Kidney (tissue), 14 donors: Measurements from ENCODE around the gene SH3TC2. TPM values are rescaled to one million over a fixed set of nuclear protein-coding genes. Genes with fewer than 3 reads are reported as not detected.

Experiments used
- DNase-seq, 5 donors: peaks; one replicate each; pipeline ENCODE4 v3.0.0-alpha.2; 2013 to 2020
- FAIRE-seq: peaks from 2 replicates; lab custom pipeline; 2012; peaks lifted over from hg19 to GRCh38; lab: Jason Lieb, UNC
- H3K27ac ChIP-seq, 2 donors: one replicate each; pipeline ENCODE4 v1.7.0; 2013; ENCODE audit warnings: low read depth in 2 of 2, low read length in 2 of 2, inconsistent platforms in 1 of 2
- H3K27me3 ChIP-seq: one replicate; pipeline ENCODE4 v1.7.1; 2013; ENCODE audit warnings: low read length, inconsistent platforms; ENCODE audit not compliant: control insufficient read depth, insufficient read depth
- H3K36me3 ChIP-seq, 3 donors: one replicate each; pipeline versions ENCODE4 v1.7.0 to v1.7.1; 2013; ENCODE audit warnings: low read length in 3 of 3, control low read depth in 1 of 3, inconsistent platforms in 1 of 3; ENCODE audit not compliant: insufficient read depth in 3 of 3, control insufficient read depth in 2 of 3
- H3K4me1 ChIP-seq, 3 donors: one replicate each; pipeline versions ENCODE4 v1.7.0 to v1.7.1; 2013; ENCODE audit warnings: low read length in 3 of 3, inconsistent platforms in 1 of 3, low read depth in 1 of 3; ENCODE audit not compliant: control insufficient read depth in 2 of 3, insufficient read depth in 2 of 3
- H3K4me3 ChIP-seq, 3 donors: one replicate each; pipeline versions ENCODE4 v1.7.0 to v1.8.1; 2013; ENCODE audit warnings: low read length in 3 of 3, control low read depth in 1 of 3, inconsistent platforms in 1 of 3
- H3K9ac ChIP-seq, 3 donors: one replicate each; pipeline versions ENCODE4 v1.7.0 to v1.7.1; 2013; ENCODE audit warnings: low read length in 3 of 3, control low read depth in 1 of 3, inconsistent platforms in 1 of 3
- H3K9me3 ChIP-seq, 3 donors: one replicate each; pipeline versions ENCODE4 v1.7.0 to v1.7.1; 2013; ENCODE audit warnings: low read length in 3 of 3, control low read depth in 1 of 3, inconsistent platforms in 1 of 3; ENCODE audit not compliant: control insufficient read depth in 2 of 3, insufficient read depth in 1 of 3
- CTCF ChIP-seq: IDR thresholded peaks from 3 replicates; pipeline ENCODE4 v1.5.1; 2012; ENCODE audit warnings: mild to moderate bottlenecking, moderate library complexity, borderline replicate concordance; ENCODE audit not compliant: insufficient read depth; ENCODE audit errors: extremely low read depth
- intact Hi-C: fragments of 100-400 bp; cut with DNase I; formaldehyde crosslinking; loops from one replicate; pipeline ENCODE4 v1.11.1; 2022
- polyA plus RNA-seq: library from polyadenylated mRNA; stranded (reverse); fragments of 350-450 nt; fragmentation: Illumina TruSeq; extraction: RNeasy Lipid Tissue Mini Kit (QIAGEN cat#74804); gene quantifications from one replicate; pipeline ENCODE4 v1.2.3, GENCODE V29; 2014; ENCODE audit warnings: low read depth, low replicate concordance; ENCODE audit not compliant: insufficient read depth
- total RNA-seq: library from RNA; stranded (reverse); fragmentation: NEBNext Ultra II Directional; extraction: Animal tissue kit (Norgen Biotek cat#: 25700); gene quantifications from one replicate; pipeline ENCODE4 v1.2.1, GENCODE V29; 2021
- donor health status: control.
- donor health status: control.
- donor health status: control.
- donor health status: control.
- donor health status: control.
- donor health status: DM: yes; HTN: yes; CAD: no.
- donor health status: Normal renal cell carcinoma (clear cell type).

SH3TC2 gene
- total and polyA plus RNA-seq, 2 donors from 2014 or later, result 0.17 to 1.3 TPM

GRCh38 chr5:149089796-149090195, 26.9 kb upstream of the SH3TC2 start:
- no peak for TF ChIP-seq CTCF
- H3K9ac ChIP-seq, result no peak overlapping the region
- FAIRE-seq (no peak), DNase-seq (no peak)
- H3K4me1 ChIP-seq, result no peaks in the 10 kb centered on the region
- H3K4me3 ChIP-seq, result no peak overlapping the region
- no peaks in the 10 kb centered on the region for H3K27me3 ChIP-seq
- no peak overlapping the region for H3K27ac ChIP-seq
- H3K36me3 ChIP-seq, result no peaks in the 10 kb centered on the region
- no peaks in the 10 kb centered on the region for H3K9me3 ChIP-seq
- intact Hi-C loops, result no loop called here

- no peaks in the 10 kb centered on the region for H3K9me3 ChIP-seq
- DNase-seq, result no peak
- H3K27ac ChIP-seq, result no peak overlapping the region
- no peak for FAIRE-seq
- no peaks in the 10 kb centered on the region for H3K36me3 ChIP-seq
- no peaks in the 10 kb centered on the region for H3K4me1 ChIP-seq
- H3K4me3 ChIP-seq, result no peak overlapping the region
- no peaks in the 10 kb centered on the region for H3K27me3 ChIP-seq
- no peak for TF ChIP-seq CTCF
- intact Hi-C loops, result no loop called here
- no peak overlapping the region for H3K9ac ChIP-seq
Observed at GRCh38 chr5:149088686-149089085, 25.8 kb upstream of the SH3TC2 start.

DNA sequence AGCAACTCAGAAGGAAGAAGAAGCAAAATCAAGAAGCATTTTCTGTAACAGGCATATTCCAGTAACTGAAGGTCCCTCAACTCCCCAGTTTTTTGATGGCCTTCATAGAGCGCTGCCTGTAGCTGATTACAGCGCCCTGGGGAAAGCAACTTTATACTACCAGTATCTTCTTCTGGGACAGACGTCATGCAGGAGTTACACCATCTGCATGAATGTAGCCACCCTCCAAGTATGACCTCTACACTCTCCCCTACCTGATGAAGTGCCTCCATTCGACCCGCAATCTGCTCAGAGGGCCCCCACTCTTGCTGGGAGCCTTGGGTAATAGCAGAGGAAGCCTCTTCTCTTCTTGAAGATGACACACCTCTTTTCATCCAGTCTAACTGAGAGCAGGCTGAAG, 21.0 kb upstream of the SH3TC2 start:
- no peak for DNase-seq
- H3K4me3 ChIP-seq, result no peak overlapping the region
- no peaks in the 10 kb centered on the region for H3K4me1 ChIP-seq
- H3K9me3 ChIP-seq, result no peaks in the 10 kb centered on the region
- no peak for FAIRE-seq
- no peak for TF ChIP-seq CTCF
- no peak overlapping the region for H3K27ac ChIP-seq
- H3K36me3 ChIP-seq, result no peaks in the 10 kb centered on the region
- intact Hi-C loops, result no loop called here
- no peaks in the 10 kb centered on the region for H3K27me3 ChIP-seq
- no peak overlapping the region for H3K9ac ChIP-seq

- intact Hi-C loops, result no loop called here
- FAIRE-seq (no peak), DNase-seq (no peak)
- H3K36me3 ChIP-seq, result no peaks in the 10 kb centered on the region
- no peaks in the 10 kb centered on the region for H3K9me3 ChIP-seq
- no peak overlapping the region for H3K27ac ChIP-seq
- no peaks in the 10 kb centered on the region for H3K27me3 ChIP-seq
- H3K4me3 ChIP-seq, result no peak overlapping the region
- no peaks in the 10 kb centered on the region for H3K4me1 ChIP-seq
- TF ChIP-seq CTCF, result no peak
- no peak overlapping the region for H3K9ac ChIP-seq
Observed at GRCh38 chr5:149082271-149082670, 19.4 kb upstream of the SH3TC2 start.
